Progenitor cell of endocrine pancreas (in vitro differentiated cells): ENCODE data around the gene RAPGEFL1. TPM values are rescaled to one million over a fixed set of nuclear protein-coding genes. Genes with fewer than 3 reads are reported as not detected.
"Not testable (repeated sequence)": the region's sequence is repeated elsewhere in the genome, so short reads cannot be mapped to it uniquely, and the experiment has no call there.

Source experiments
- DNase-seq: peaks from one replicate; pipeline ENCODE4 v3.0.0; 2021; ENCODE audit warnings: low spot score; ENCODE audit not compliant: unreplicated experiment
- H3K27ac Mint-ChIP-seq: 2 replicates; pipeline ENCODE4 v1.8.0; 2021; ENCODE audit warnings: mild to moderate bottlenecking, moderate library complexity, mixed read lengths
- H3K27me3 Mint-ChIP-seq: 2 replicates; pipeline ENCODE4 v1.8.0; 2021; ENCODE audit warnings: mixed read lengths
- H3K36me3 Mint-ChIP-seq: 2 replicates; pipeline ENCODE4 v1.8.0; 2022; ENCODE audit warnings: mixed read lengths; ENCODE audit not compliant: insufficient read depth
- H3K4me1 Mint-ChIP-seq: 2 replicates; pipeline ENCODE4 v1.8.0; 2021; ENCODE audit warnings: low read depth, mixed read lengths
- H3K4me3 Mint-ChIP-seq: 2 replicates; pipeline ENCODE4 v1.8.0; 2021; ENCODE audit warnings: low read depth, mild to moderate bottlenecking, moderate library complexity, mixed read lengths
- H3K9me3 Mint-ChIP-seq: 2 replicates; pipeline ENCODE4 v1.8.0; 2021; ENCODE audit warnings: low read depth, mixed read lengths
- total RNA-seq: library from RNA; stranded (reverse); gene quantifications from 2 replicates; pipeline ENCODE4 v1.2.1, GENCODE V29; 2021
- TF ChIP-seq, protein P1 (sequence below): fragments of 200-600 bp; sonication (generic); IDR thresholded peaks from one replicate; pipeline ENCODE4 v1.5.0; 2021; ENCODE audit warnings: antibody characterized with exemption, mild to moderate bottlenecking; ENCODE audit not compliant: unreplicated experiment

Gene RAPGEFL1
- total RNA-seq, 1 donor from 2014 or later, result 17.0 TPM

- TF ChIP-seq, protein P1, sequence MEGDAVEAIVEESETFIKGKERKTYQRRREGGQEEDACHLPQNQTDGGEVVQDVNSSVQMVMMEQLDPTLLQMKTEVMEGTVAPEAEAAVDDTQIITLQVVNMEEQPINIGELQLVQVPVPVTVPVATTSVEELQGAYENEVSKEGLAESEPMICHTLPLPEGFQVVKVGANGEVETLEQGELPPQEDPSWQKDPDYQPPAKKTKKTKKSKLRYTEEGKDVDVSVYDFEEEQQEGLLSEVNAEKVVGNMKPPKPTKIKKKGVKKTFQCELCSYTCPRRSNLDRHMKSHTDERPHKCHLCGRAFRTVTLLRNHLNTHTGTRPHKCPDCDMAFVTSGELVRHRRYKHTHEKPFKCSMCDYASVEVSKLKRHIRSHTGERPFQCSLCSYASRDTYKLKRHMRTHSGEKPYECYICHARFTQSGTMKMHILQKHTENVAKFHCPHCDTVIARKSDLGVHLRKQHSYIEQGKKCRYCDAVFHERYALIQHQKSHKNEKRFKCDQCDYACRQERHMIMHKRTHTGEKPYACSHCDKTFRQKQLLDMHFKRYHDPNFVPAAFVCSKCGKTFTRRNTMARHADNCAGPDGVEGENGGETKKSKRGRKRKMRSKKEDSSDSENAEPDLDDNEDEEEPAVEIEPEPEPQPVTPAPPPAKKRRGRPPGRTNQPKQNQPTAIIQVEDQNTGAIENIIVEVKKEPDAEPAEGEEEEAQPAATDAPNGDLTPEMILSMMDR, result no peak
- Mint-ChIP-seq H3K36me3 (peaks cover 21% of the 10 kb centered on the region), H3K27ac (peak overlapping the region; percentile 98), H3K4me1 (peaks cover 14% of the 10 kb centered on the region), H3K27me3 (no peaks in the 10 kb centered on the region), H3K4me3 (peak overlapping the region; percentile 93), H3K9me3 (no peaks in the 10 kb centered on the region)
- DNase-seq, result no peak
Observed at GRCh38 chr17:40139566-40140058, 37.7 kb upstream of the RAPGEFL1 start.

DNA sequence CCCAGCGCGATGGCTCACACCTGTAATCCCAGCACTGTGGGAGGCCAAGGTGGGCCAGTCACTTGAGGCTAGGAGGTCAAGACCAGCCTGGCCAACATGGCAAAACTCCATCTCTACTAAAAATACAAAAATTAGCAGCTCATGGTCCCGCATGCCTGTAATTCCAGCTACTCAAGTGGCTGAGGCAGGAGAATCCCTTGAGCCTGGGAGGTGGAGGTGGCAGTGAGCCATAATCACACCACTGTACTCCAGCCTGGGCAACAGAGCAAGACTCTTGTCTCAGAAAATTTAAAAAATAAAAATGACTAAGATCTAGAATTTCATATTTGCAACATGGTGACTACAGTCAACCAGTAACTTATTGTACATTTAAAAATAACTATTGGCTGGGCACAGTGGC, 34.1 kb upstream of the RAPGEFL1 start:
- H3K27ac Mint-ChIP-seq, result not testable (repeated sequence)
- peaks cover 13% of the 10 kb centered on the region for H3K4me1 Mint-ChIP-seq

DNA sequence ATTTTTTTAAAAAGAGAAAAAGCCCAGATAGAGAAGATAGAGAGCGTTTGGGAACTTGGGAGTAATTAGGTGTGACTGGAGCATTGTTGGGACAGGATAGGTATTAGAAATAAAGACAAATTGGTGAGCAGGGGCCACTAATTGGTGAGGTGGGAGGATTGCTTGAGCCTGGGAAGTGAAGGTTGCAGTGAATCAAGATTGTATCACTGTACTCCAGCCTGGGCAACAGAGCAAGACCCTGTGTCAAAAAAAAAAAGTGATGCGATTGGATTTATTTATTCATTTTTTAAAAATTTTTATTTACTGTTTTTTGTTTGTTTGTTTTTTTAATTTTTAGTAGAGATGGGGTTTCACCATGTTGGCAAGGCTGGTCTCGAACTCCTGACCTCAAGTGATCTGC, 31.8 kb upstream of the RAPGEFL1 start:
- no peaks in the 10 kb centered on the region for H3K9me3 Mint-ChIP-seq
- no peak overlapping the region for H3K4me3 Mint-ChIP-seq
- H3K4me1 Mint-ChIP-seq, result peaks cover 9% of the 10 kb centered on the region
- TF ChIP-seq, protein P1, result no peak
- H3K27ac Mint-ChIP-seq, result peak overlapping the region; percentile 49
- no peaks in the 10 kb centered on the region for H3K27me3 Mint-ChIP-seq
- no peak for DNase-seq
- peaks cover 35% of the 10 kb centered on the region for H3K36me3 Mint-ChIP-seq

More for the DNA sequence above, 34.1 kb upstream of the RAPGEFL1 start:
- H3K27me3 Mint-ChIP-seq, DNase-seq, H3K4me3 Mint-ChIP-seq, H3K9me3 Mint-ChIP-seq: not testable (repeated sequence)
- peaks cover 21% of the 10 kb centered on the region for H3K36me3 Mint-ChIP-seq

- Mint-ChIP-seq H3K4me1 (no peaks in the 10 kb centered on the region), H3K36me3 (peaks cover 34% of the 10 kb centered on the region), H3K4me3 (no peak overlapping the region), H3K9me3 (no peaks in the 10 kb centered on the region), H3K27ac (no peak overlapping the region), H3K27me3 (no peaks in the 10 kb centered on the region)
- TF ChIP-seq, protein P1, result no peak
- no peak for DNase-seq
Observed at GRCh38 chr17:40148527-40148926, 28.7 kb upstream of the RAPGEFL1 start.

- H3K4me1 Mint-ChIP-seq, result no peaks in the 10 kb centered on the region
- no peak overlapping the region for H3K4me3 Mint-ChIP-seq
- DNase-seq, result no peak
- no peaks in the 10 kb centered on the region for H3K27me3 Mint-ChIP-seq
- H3K9me3 Mint-ChIP-seq, result no peaks in the 10 kb centered on the region
- no peak overlapping the region for H3K27ac Mint-ChIP-seq
- H3K36me3 Mint-ChIP-seq, result peaks cover 39% of the 10 kb centered on the region
- TF ChIP-seq, protein P1, result no peak
Observed at GRCh38 chr17:40150276-40150675, 27.0 kb upstream of the RAPGEFL1 start.

DNA sequence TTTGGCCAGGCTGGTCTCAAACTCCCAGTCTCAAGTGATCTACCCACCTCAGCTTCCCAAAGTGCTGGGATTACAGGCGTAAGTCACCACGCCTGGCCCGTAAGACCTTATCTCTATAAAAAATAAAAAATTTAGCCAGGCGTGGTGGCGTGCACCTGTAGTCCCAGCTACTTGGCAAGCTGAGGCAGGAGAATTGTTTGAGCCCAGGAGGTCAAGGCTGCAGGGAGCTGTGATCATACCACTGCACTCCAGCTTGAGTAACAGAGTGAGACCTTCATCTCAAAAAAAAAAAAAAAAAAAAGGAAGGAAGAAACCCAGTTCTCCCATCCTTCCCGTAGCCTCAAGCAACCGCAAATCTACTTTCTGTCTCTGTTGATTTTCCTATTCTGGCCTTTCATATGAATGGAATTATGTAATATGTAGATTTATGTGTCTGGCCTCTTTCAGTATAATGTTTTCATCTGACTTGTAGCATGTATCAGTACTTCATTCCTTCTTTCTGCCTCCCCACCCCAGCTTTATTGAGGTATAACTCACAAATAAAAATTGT, 25.8 kb upstream of the RAPGEFL1 start:
- Mint-ChIP-seq H3K27ac (peak overlapping the region; percentile 61), H3K4me3 (no peak overlapping the region), H3K36me3 (peaks cover 37% of the 10 kb centered on the region), H3K9me3 (no peaks in the 10 kb centered on the region), H3K4me1 (no peaks in the 10 kb centered on the region), H3K27me3 (no peaks in the 10 kb centered on the region)
- TF ChIP-seq, protein P1, result no peak
- no peak for DNase-seq
